Mesenchymal stem cell (in vitro differentiated cells and primary cell): ENCODE data around the gene CLCN5.

Experiments used
- DNase-seq: peaks from one replicate; pipeline ENCODE4 v3.0.0-alpha.2; 2013
- H2AFZ ChIP-seq: one replicate; pipeline ENCODE4 v1.6.1; 2013; ENCODE audit warnings: low read depth, mild to moderate bottlenecking, control low read depth, inconsistent platforms, low read length, moderate library complexity
- H2AK5ac ChIP-seq: 2 replicates; pipeline ENCODE4 v1.6.1; 2013; ENCODE audit warnings: low read length, moderate library complexity, mild to moderate bottlenecking, inconsistent platforms; ENCODE audit not compliant: severe bottlenecking
- H2BK120ac ChIP-seq: one replicate; pipeline ENCODE4 v1.6.1; 2013; ENCODE audit warnings: low read depth, mild to moderate bottlenecking, inconsistent platforms, low read length, moderate library complexity
- H2BK12ac ChIP-seq, 2 experiments: one replicate each; pipeline ENCODE4 v1.6.1; 2013; ENCODE audit warnings: inconsistent platforms in 2 of 2, low read length in 2 of 2, mild to moderate bottlenecking in 2 of 2, moderate library complexity in 2 of 2, control low read depth in 1 of 2
- H2BK15ac ChIP-seq: one replicate; pipeline ENCODE4 v1.6.1; 2013; ENCODE audit warnings: mild to moderate bottlenecking, low read depth, inconsistent platforms; ENCODE audit not compliant: poor library complexity, severe bottlenecking
- H2BK5ac ChIP-seq: 2 replicates; pipeline ENCODE4 v1.6.1; 2013; ENCODE audit warnings: low read depth, mild to moderate bottlenecking, low read length, control low read depth, inconsistent platforms; ENCODE audit not compliant: poor library complexity, severe bottlenecking
- H3K14ac ChIP-seq, 2 experiments: one replicate each; pipeline ENCODE4 v1.6.1; 2013; ENCODE audit warnings: inconsistent platforms in 2 of 2, low read length in 2 of 2, control low read depth in 1 of 2, mild to moderate bottlenecking in 1 of 2, moderate library complexity in 1 of 2
- H3K18ac ChIP-seq, 2 experiments: one replicate each; pipeline ENCODE4 v1.6.1; 2013; ENCODE audit warnings: inconsistent platforms in 2 of 2, low read length in 2 of 2, control low read depth in 1 of 2, low read depth in 1 of 2, mild to moderate bottlenecking in 1 of 2
- H3K23ac ChIP-seq, 2 experiments: one replicate each; pipeline ENCODE4 v1.6.1; 2013; ENCODE audit warnings: inconsistent platforms in 2 of 2, low read length in 2 of 2, mild to moderate bottlenecking in 2 of 2, moderate library complexity in 2 of 2, control low read depth in 1 of 2
- H3K27ac ChIP-seq: 2 replicates; pipeline ENCODE4 v1.5.1; 2013; ENCODE audit warnings: mild to moderate bottlenecking, moderate library complexity, low read length, control low read depth, inconsistent platforms; ENCODE audit not compliant: poor library complexity, severe bottlenecking
- H3K27me3 ChIP-seq, 2 experiments: 2 replicates each; pipeline versions ENCODE4 v1.6.1 to v1.7.0; 2013; ENCODE audit warnings: low read length in 2 of 2, mild to moderate bottlenecking in 2 of 2, moderate library complexity in 2 of 2, control low read depth in 1 of 2, inconsistent platforms in 1 of 2; ENCODE audit not compliant: control insufficient read depth in 1 of 2, insufficient read depth in 1 of 2
- H3K36me3 ChIP-seq, 2 experiments: 2 replicates each; pipeline versions ENCODE4 v1.6.1 to v1.7.0; 2013; ENCODE audit warnings: low read length in 2 of 2, control low read depth in 1 of 2, inconsistent platforms in 1 of 2, low read depth in 1 of 2, mild to moderate bottlenecking in 1 of 2; ENCODE audit not compliant: insufficient read depth in 2 of 2, control insufficient read depth in 1 of 2
- H3K4ac ChIP-seq, 2 experiments: one replicate each; pipeline ENCODE4 v1.6.1; 2013; ENCODE audit warnings: inconsistent platforms in 2 of 2, low read length in 2 of 2, mild to moderate bottlenecking in 2 of 2, moderate library complexity in 2 of 2, control low read depth in 1 of 2, low read depth in 1 of 2
- H3K4me1 ChIP-seq: 2 replicates; pipeline ENCODE4 v1.6.1; 2013; ENCODE audit warnings: low read depth, low read length, control low read depth; ENCODE audit not compliant: control insufficient read depth, insufficient read depth
- H3K4me2 ChIP-seq: 2 replicates; pipeline ENCODE4 v1.6.1; 2013; ENCODE audit warnings: low read length, mild to moderate bottlenecking, inconsistent platforms; ENCODE audit not compliant: poor library complexity, severe bottlenecking
- H3K4me3 ChIP-seq, 2 experiments: 2 replicates each; pipeline versions ENCODE4 v1.5.1 to v1.7.0; 2013; ENCODE audit warnings: low read length in 2 of 2, mild to moderate bottlenecking in 2 of 2, control low read depth in 1 of 2, low read depth in 1 of 2; ENCODE audit not compliant: insufficient read depth in 1 of 2
- H3K79me1 ChIP-seq: replicated peaks from 2 replicates; pipeline ENCODE4 v1.6.1; 2013; ENCODE audit warnings: mild to moderate bottlenecking, control low read depth, low read length, inconsistent platforms; ENCODE audit not compliant: poor library complexity, severe bottlenecking
- H3K9ac ChIP-seq: 2 replicates; pipeline ENCODE4 v1.7.0; 2013; ENCODE audit warnings: mild to moderate bottlenecking, low read length, moderate library complexity
- H3K9me3 ChIP-seq: 2 replicates; pipeline ENCODE4 v1.7.0; 2013; ENCODE audit warnings: mild to moderate bottlenecking, low read length; ENCODE audit not compliant: control insufficient read depth
- H4K8ac ChIP-seq: one replicate; pipeline ENCODE4 v1.6.1; 2013; ENCODE audit warnings: inconsistent platforms, mild to moderate bottlenecking, low read length, moderate library complexity
- H4K91ac ChIP-seq: one replicate; pipeline ENCODE4 v1.6.1; 2013; ENCODE audit warnings: mild to moderate bottlenecking, low read length, inconsistent platforms
- WGBS: methylation state at CpG from one replicate; pipeline ENCODE4 v1.1.7; 2013; ENCODE audit warnings: mixed read lengths; 5-methylcytosine and 5-hydroxymethylcytosine counted together

CLCN5 gene

GRCh38 chrX:50066318-50066937 is 144.0 kb downstream of the CLCN5 start:
- Histone ChIP-seq H3K23ac (no peak overlapping the region), H3K4me3 (no peak overlapping the region), H3K27ac (no peak overlapping the region), H3K18ac (no peak overlapping the region), H3K36me3 (no peaks in the 10 kb centered on the region), H3K27me3 (no peaks in the 10 kb centered on the region), H3K4me2 (no peak overlapping the region), H3K4ac (no peak overlapping the region), H2BK5ac (no peak overlapping the region), H2BK12ac (no peak overlapping the region), H3K9ac (no peak overlapping the region), H3K4me1 (no peaks in the 10 kb centered on the region), H4K91ac (no peak overlapping the region), H3K9me3 (no peaks in the 10 kb centered on the region), H2AK5ac (no peak overlapping the region), H2BK15ac (no peak overlapping the region), H4K8ac (no peak overlapping the region), H3K79me1 (no peaks in the 10 kb centered on the region), H2AFZ (no peak overlapping the region), H3K14ac (no peak overlapping the region), H2BK120ac (no peak overlapping the region)
- no peak for DNase-seq
- no CpG with 5 or more reads among the region's 4 CpGs for WGBS

GRCh38 chrX:50067435-50068284 is 145.3 kb downstream of the CLCN5 start:
- peak overlapping the region; percentile 43 for H3K4me2 ChIP-seq
- H2BK5ac ChIP-seq = no peak overlapping the region
- H3K27me3 ChIP-seq = no peaks in the 10 kb centered on the region
- H3K36me3 ChIP-seq = no peaks in the 10 kb centered on the region
- no peak overlapping the region for H3K23ac ChIP-seq
- H2BK15ac ChIP-seq = no peak overlapping the region
- H3K18ac ChIP-seq = peak overlapping the region in 1 of 2 experiments; percentile 3
- H3K4me3 ChIP-seq = no peak overlapping the region
- no peak overlapping the region for H3K27ac ChIP-seq
- no peaks in the 10 kb centered on the region for H3K4me1 ChIP-seq
- H3K79me1 ChIP-seq = no peaks in the 10 kb centered on the region
- no peaks in the 10 kb centered on the region for H3K9me3 ChIP-seq
- no peak overlapping the region for H2AFZ ChIP-seq
- H3K9ac ChIP-seq = no peak overlapping the region
- H3K14ac ChIP-seq = no peak overlapping the region
- no peak overlapping the region for H2BK12ac ChIP-seq
- no peak overlapping the region for H2AK5ac ChIP-seq
- H4K91ac ChIP-seq = no peak overlapping the region
- H2BK120ac ChIP-seq = no peak overlapping the region
- 3% methylated on average over 9 of the region's 9 CpGs for WGBS
- H3K4ac ChIP-seq = no peak overlapping the region
- peak; percentile 60 for DNase-seq
- no peak overlapping the region for H4K8ac ChIP-seq

- Histone ChIP-seq H3K4ac (no peak overlapping the region), H2AK5ac (no peak overlapping the region), H2BK12ac (no peak overlapping the region), H3K23ac (no peak overlapping the region), H3K27me3 (no peaks in the 10 kb centered on the region), H2BK120ac (no peak overlapping the region), H3K4me2 (no peak overlapping the region), H3K14ac (no peak overlapping the region), H3K36me3 (no peaks in the 10 kb centered on the region), H3K27ac (no peak overlapping the region), H2BK5ac (no peak overlapping the region), H2BK15ac (no peak overlapping the region), H3K4me3 (no peak overlapping the region), H3K18ac (no peak overlapping the region), H3K4me1 (no peaks in the 10 kb centered on the region), H3K9me3 (no peaks in the 10 kb centered on the region), H3K9ac (no peak overlapping the region), H3K79me1 (no peaks in the 10 kb centered on the region), H2AFZ (no peak overlapping the region), H4K8ac (no peak overlapping the region), H4K91ac (no peak overlapping the region)
- no CpG with 5 or more reads among the region's 2 CpGs for WGBS
- no peak for DNase-seq
These were observed 145.8 kb downstream of the CLCN5 start for GRCh38 chrX:50068285-50068563.

- Histone ChIP-seq H2BK120ac (no peak overlapping the region), H2BK15ac (no peak overlapping the region), H2BK12ac (no peak overlapping the region), H4K8ac (no peak overlapping the region), H3K23ac (no peak overlapping the region), H3K4me1 (no peaks in the 10 kb centered on the region), H3K9me3 (no peaks in the 10 kb centered on the region), H3K4ac (no peak overlapping the region), H3K9ac (no peak overlapping the region), H3K14ac (no peak overlapping the region), H2AK5ac (no peak overlapping the region), H3K18ac (no peak overlapping the region), H3K36me3 (no peaks in the 10 kb centered on the region), H3K4me3 (no peak overlapping the region), H3K27ac (no peak overlapping the region), H2AFZ (no peak overlapping the region), H4K91ac (no peak overlapping the region), H3K27me3 (no peaks in the 10 kb centered on the region), H3K79me1 (no peaks in the 10 kb centered on the region), H2BK5ac (no peak overlapping the region), H3K4me2 (no peak overlapping the region)
- DNase-seq = no peak
- 91% methylated on average over 1 of the region's 2 CpGs for WGBS
These were observed 146.5 kb downstream of the CLCN5 start for GRCh38 chrX:50068893-50069292.
